RWPE2 (cell line): ENCODE measurements around the gene SVIL.
"Not testable (repeated sequence)": the region's sequence is repeated elsewhere in the genome, so short reads cannot be mapped to it uniquely, and the experiment has no call there.

Source experiments
- ATAC-seq: fragments of 200-7000 bp; cut with Tn5 transposase; 3 replicates; pipeline ENCODE4 v1.9.1; 2021; ENCODE audit warnings: low read depth
- DNase-seq: peaks from one replicate; pipeline ENCODE4 v3.0.0-alpha.2; 2020; ENCODE audit warnings: low spot score
- H3K27ac ChIP-seq: fragments of 450-650 bp; 2 replicates; pipeline ENCODE4 v1.5.1; 2017; ENCODE audit warnings: mild to moderate bottlenecking; ENCODE audit not compliant: poor library complexity, severe bottlenecking
- H3K27me3 ChIP-seq: fragments of 250-450 bp; sonication (Bioruptor Pico); 2 replicates; pipeline ENCODE4 v1.5.1; 2021; ENCODE audit warnings: mild to moderate bottlenecking, moderate library complexity; ENCODE audit not compliant: insufficient read depth, poor library complexity, severe bottlenecking
- H3K36me3 ChIP-seq: fragments of 250-450 bp; sonication (Bioruptor Pico); 2 replicates; pipeline ENCODE4 v1.5.1; 2020; ENCODE audit warnings: low read depth, mild to moderate bottlenecking, moderate library complexity
- H3K4me1 ChIP-seq: fragments of 250-450 bp; sonication (Bioruptor Pico); 2 replicates; pipeline ENCODE4 v1.5.1; 2021; ENCODE audit warnings: mild to moderate bottlenecking, moderate library complexity; ENCODE audit not compliant: insufficient read depth, poor library complexity, severe bottlenecking
- H3K4me3 ChIP-seq: fragments of 250-450 bp; sonication (Bioruptor Pico); 2 replicates; pipeline ENCODE4 v1.5.1; 2021; ENCODE audit warnings: mild to moderate bottlenecking, moderate library complexity; ENCODE audit not compliant: severe bottlenecking
- H3K9me3 ChIP-seq: fragments of 250-450 bp; sonication (Bioruptor Pico); 2 replicates; pipeline ENCODE4 v1.5.1; 2021; ENCODE audit warnings: mild to moderate bottlenecking, moderate library complexity; ENCODE audit not compliant: severe bottlenecking
- TF ChIP-seq, protein P1 (sequence below): fragments of 450-650 bp; IDR thresholded peaks from one replicate; pipeline ENCODE4 v1.5.1; 2017; ENCODE audit warnings: mild to moderate bottlenecking, moderate library complexity; ENCODE audit not compliant: poor library complexity, severe bottlenecking

The SVIL gene

DNA sequence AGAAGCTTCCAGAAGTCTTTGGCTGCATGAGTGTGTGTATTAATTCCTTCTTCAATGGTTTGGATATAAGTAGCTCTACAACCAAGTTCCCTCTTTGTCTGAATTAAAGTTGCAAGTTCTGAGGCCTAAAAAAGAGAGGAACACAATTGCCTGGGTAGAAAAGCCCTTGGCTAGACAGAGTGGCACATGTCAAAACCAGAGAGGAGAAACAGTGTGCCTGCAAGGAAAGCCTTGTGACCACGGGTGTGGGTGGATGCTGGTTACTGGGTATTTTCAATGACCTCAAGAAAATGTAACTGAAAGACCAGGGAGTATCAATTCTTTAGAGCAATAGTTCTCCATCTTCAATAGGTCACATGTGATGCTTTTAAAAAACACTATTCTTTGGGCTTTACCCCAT is 148.3 kb downstream of the SVIL start:
- H3K4me3 ChIP-seq, result no peak overlapping the region
- no peak overlapping the region for H3K27ac ChIP-seq
- TF ChIP-seq, protein P1, sequence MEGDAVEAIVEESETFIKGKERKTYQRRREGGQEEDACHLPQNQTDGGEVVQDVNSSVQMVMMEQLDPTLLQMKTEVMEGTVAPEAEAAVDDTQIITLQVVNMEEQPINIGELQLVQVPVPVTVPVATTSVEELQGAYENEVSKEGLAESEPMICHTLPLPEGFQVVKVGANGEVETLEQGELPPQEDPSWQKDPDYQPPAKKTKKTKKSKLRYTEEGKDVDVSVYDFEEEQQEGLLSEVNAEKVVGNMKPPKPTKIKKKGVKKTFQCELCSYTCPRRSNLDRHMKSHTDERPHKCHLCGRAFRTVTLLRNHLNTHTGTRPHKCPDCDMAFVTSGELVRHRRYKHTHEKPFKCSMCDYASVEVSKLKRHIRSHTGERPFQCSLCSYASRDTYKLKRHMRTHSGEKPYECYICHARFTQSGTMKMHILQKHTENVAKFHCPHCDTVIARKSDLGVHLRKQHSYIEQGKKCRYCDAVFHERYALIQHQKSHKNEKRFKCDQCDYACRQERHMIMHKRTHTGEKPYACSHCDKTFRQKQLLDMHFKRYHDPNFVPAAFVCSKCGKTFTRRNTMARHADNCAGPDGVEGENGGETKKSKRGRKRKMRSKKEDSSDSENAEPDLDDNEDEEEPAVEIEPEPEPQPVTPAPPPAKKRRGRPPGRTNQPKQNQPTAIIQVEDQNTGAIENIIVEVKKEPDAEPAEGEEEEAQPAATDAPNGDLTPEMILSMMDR, result no peak
- DNase-seq (no peak), ATAC-seq (no peak)
- peaks cover 2% of the 10 kb centered on the region for H3K4me1 ChIP-seq
- peaks cover 28% of the 10 kb centered on the region for H3K36me3 ChIP-seq
- H3K9me3 ChIP-seq, result no peaks in the 10 kb centered on the region
- no peaks in the 10 kb centered on the region for H3K27me3 ChIP-seq

DNA sequence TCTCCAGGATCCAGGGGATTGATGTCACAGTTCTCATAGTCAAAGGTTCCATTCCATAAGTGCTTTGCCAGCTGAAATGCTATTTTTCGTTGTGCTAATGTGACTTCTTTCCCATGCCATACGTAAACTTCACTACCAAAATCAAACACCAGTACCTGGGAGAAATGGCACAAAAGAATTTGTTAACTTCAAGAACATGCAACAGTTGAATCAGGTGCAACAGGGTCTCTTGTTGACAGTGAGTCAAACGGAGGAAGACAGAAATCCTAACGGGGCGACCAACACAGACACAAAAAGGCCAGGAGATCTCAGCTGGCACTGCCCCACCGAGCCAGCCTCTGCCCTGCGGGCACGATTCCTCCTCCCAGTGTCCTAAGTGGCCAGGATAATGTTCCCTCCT is 150.1 kb downstream of the SVIL start:
- not testable (repeated sequence) for H3K27ac ChIP-seq, H3K4me3 ChIP-seq, DNase-seq, H3K9me3 ChIP-seq, ATAC-seq, H3K4me1 ChIP-seq, H3K27me3 ChIP-seq
- peaks cover 30% of the 10 kb centered on the region for H3K36me3 ChIP-seq

DNA sequence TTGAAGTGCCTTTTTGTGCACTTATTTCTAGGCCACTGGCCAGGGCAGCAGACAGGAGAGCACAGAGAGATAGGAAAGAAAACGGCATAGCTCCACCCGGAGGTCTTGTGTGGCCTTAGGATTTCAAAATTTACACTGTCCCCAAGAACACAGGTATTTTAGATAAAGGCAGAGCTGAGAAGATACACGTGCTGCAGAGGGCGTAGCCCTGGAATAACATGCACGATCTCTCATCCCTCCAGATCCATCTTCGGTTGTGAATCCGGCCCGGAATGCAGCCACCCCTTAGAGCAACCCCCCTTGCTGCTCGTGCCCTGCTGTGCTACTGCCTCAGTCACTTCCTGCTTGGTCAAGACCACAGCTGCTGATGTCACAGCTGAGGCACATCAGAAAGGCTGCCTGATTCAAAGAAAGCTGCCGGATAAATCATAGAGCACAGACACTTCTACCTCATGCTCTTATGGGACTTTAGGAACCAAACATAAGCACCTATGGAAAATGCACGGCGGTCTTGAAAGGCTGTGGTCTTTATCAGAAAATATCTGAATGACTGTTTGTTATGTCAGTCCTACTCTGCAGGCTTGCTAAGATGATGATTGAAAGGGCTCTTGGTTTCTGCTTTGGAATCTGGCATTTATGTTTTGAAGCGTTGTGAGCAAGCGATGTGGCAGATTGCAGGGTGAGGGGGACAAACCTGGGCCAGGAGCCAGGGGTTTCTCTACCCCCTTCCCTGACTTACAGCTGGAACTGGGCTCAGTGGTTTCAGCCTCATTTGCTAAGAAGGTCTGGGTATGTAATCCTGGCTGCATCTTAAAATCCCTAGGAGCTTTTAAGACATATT is 152.0 kb downstream of the SVIL start:
- ATAC-seq, result no peak
- Histone ChIP-seq H3K27me3 (no peaks in the 10 kb centered on the region), H3K27ac (no peak overlapping the region), H3K36me3 (peaks cover 28% of the 10 kb centered on the region), H3K4me1 (peaks cover 8% of the 10 kb centered on the region), H3K4me3 (no peak overlapping the region), H3K9me3 (no peaks in the 10 kb centered on the region)
- DNase-seq, result no peak
- TF ChIP-seq, protein P1, result no peak

DNA sequence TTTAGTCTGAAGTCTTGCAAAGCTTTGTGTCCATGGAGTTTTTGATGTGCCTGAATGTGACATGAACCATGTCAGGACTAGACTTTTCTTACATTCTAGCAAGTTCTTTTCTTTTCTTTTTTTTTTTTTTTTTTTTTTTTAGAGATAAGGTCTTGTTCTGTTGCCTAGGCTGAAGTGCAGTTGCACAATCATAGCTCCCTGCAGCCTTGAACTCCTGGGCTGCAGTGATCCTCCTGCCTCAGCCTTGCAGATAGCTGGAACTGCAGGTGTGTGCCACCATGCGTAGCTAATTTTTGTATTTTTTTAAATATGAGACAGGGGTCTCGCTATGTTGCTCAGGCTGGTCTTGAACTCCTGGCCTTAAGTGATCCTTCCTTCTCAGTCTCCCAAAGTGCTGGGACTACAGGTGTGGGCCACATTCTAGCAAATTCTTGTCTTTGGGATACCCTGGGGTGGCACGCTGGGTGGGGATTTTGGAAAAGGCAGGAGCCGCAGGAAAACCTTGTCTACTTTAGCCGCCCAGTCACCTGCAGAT is 152.8 kb downstream of the SVIL start:
- no peak overlapping the region for H3K27ac ChIP-seq
- H3K36me3 ChIP-seq, result peaks cover 28% of the 10 kb centered on the region

More for the DNA sequence above, 152.8 kb downstream of the SVIL start:
- Histone ChIP-seq H3K9me3 (no peaks in the 10 kb centered on the region), H3K4me3 (no peak overlapping the region), H3K27me3 (no peaks in the 10 kb centered on the region), H3K4me1 (peaks cover 8% of the 10 kb centered on the region)
- TF ChIP-seq, protein P1, result no peak
- no peak for DNase-seq
- no peak for ATAC-seq
